ENCODE results near the gene MAST1.
"Not testable (repeated sequence)": the region's sequence is repeated elsewhere in the genome, so short reads cannot be mapped to it uniquely, and the experiment has no call there.

The MAST1 gene

GRCh38 chr19:12886969-12887747 lies 48.8 kb downstream of the MAST1 start, which contains the start of gene KLF1:
Gene KLF1 (minus strand): TSS chr19:12887201. CDS start chr19:12887140, 61 bp downstream.
- in situ Hi-C loops (cut with MboI; ENCODE audit: low sequenced_read_pairs, unreplicated experiment): no loop called here
- no peak for TF ChIP-seq CTCF (IDR thresholded peaks at IDR 0.05; ENCODE audit: borderline replicate concordance, control extremely low read depth, extremely low read depth, insufficient read depth, missing control alignments)
- DNase-seq (ENCODE audit: low spot score): no peak

GRCh38 chr19:12888006-12888603 lies 49.8 kb downstream of the MAST1 start:
- no peak for TF ChIP-seq CTCF (IDR thresholded peaks at IDR 0.05; ENCODE audit: borderline replicate concordance, control extremely low read depth, extremely low read depth, insufficient read depth, missing control alignments)
- no peak for DNase-seq (ENCODE audit: low spot score)
- in situ Hi-C loops (cut with MboI; ENCODE audit: low sequenced_read_pairs, unreplicated experiment): no loop called here

GRCh38 chr19:12890299-12890786 lies 52.0 kb downstream of the MAST1 start:
- in situ Hi-C loops (cut with MboI; ENCODE audit: low sequenced_read_pairs, unreplicated experiment); DNase-seq (ENCODE audit: low spot score): not testable (repeated sequence)

GRCh38 chr19:12890787-12891552 lies 52.7 kb downstream of the MAST1 start, which contains the start of gene GCDH:
Gene GCDH (plus strand): TSS chr19:12891160. CDS start chr19:12891305, 145 bp downstream.
- peak; percentile 97 for DNase-seq (ENCODE audit: low spot score)
- TF ChIP-seq CTCF (IDR thresholded peaks at IDR 0.05; ENCODE audit: borderline replicate concordance, control extremely low read depth, extremely low read depth, insufficient read depth, missing control alignments): no peak
- in situ Hi-C loops (cut with MboI; ENCODE audit: low sequenced_read_pairs, unreplicated experiment): no loop called here

- DNase-seq (ENCODE audit: low spot score): no peak
- TF ChIP-seq CTCF (IDR thresholded peaks at IDR 0.05; ENCODE audit: borderline replicate concordance, control extremely low read depth, extremely low read depth, insufficient read depth, missing control alignments): no peak
- in situ Hi-C loops (cut with MboI; ENCODE audit: low sequenced_read_pairs, unreplicated experiment): no loop called here
These were observed 53.3 kb downstream of the MAST1 start for GRCh38 chr19:12891553-12892021.

- TF ChIP-seq CTCF (IDR thresholded peaks at IDR 0.05; ENCODE audit: borderline replicate concordance, control extremely low read depth, extremely low read depth, insufficient read depth, missing control alignments): no peak
- DNase-seq (ENCODE audit: low spot score): no peak
- in situ Hi-C loops (cut with MboI; ENCODE audit: low sequenced_read_pairs, unreplicated experiment): no loop called here
These were observed 55.3 kb downstream of the MAST1 start for GRCh38 chr19:12893582-12893981.

Data from GM13976 (cell line).